ENCODE measurements around the gene SGPL1.

Gene SGPL1

GRCh38 chr10:70887804-70888800, 72.4 kb downstream of the SGPL1 start, which contains the start of gene PCBD1:
PCBD1 (minus strand) TSS chr10:70888565; CDS start chr10:70888533, 32 bp downstream.
- DNase-seq = no peak

- DNase-seq = no peak
These were observed 73.5 kb downstream of the SGPL1 start for GRCh38 chr10:70889291-70889690.

GRCh38 chr10:70890917-70891431, 75.2 kb downstream of the SGPL1 start:
- no peak for DNase-seq

GRCh38 chr10:70891627-70892026, 75.9 kb downstream of the SGPL1 start:
- no peak for DNase-seq

GRCh38 chr10:70892631-70893030, 76.9 kb downstream of the SGPL1 start:
- no peak for DNase-seq

GRCh38 chr10:70893227-70894006, 77.7 kb downstream of the SGPL1 start:
- no peak for DNase-seq

- no peak for DNase-seq
These were observed 78.7 kb downstream of the SGPL1 start for GRCh38 chr10:70894416-70894815.

GRCh38 chr10:70896551-70896950, 80.8 kb downstream of the SGPL1 start:
- no peak for DNase-seq

- DNase-seq = no peak
These were observed 82.9 kb downstream of the SGPL1 start for GRCh38 chr10:70898687-70899086.

- no peak for DNase-seq
These were observed 83.3 kb downstream of the SGPL1 start for GRCh38 chr10:70899096-70899495.

- DNase-seq = no peak
These were observed 85.6 kb downstream of the SGPL1 start for GRCh38 chr10:70901276-70901878.

- DNase-seq = no peak
These were observed 87.0 kb downstream of the SGPL1 start for GRCh38 chr10:70902661-70903261.

- peak; percentile 14 for DNase-seq
These were observed 87.6 kb downstream of the SGPL1 start for GRCh38 chr10:70903262-70903921.

- no peak for DNase-seq
These were observed 89.6 kb downstream of the SGPL1 start for GRCh38 chr10:70905071-70906021.

GRCh38 chr10:70906031-70906783, 90.5 kb downstream of the SGPL1 start:
- DNase-seq = no peak

GRCh38 chr10:70906953-70907636, 91.3 kb downstream of the SGPL1 start:
- no peak for DNase-seq

GRCh38 chr10:70907637-70908405, 92.1 kb downstream of the SGPL1 start:
- no peak for DNase-seq
